A549 (cell line): ENCODE results near the gene MTMR11. TPM values are rescaled to one million over a fixed set of nuclear protein-coding genes. Genes with fewer than 3 reads are reported as not detected.
A peak's percentile ranks its signal among the peaks of the same experiment; 100 is the strongest.

Experiments used
- ATAC-seq, 2 experiments: fragments of 200-7000 bp in 1 of 2; fragments of >200 bp in 1 of 2; cut with Nextera tagmentation in 1 of 2; cut with Tn5 transposase in 1 of 2; 3 replicates each; pipeline versions ENCODE4 v1.8.0 to v1.9.1; 2018 to 2020; ENCODE audit warnings: mild to moderate bottlenecking in 1 of 2, moderate library complexity in 1 of 2
- CTCF ChIA-PET: fragments of 300-600 bp; sonication (Branson Sonifier 250); formaldehyde crosslinking; extraction: SDS; loops from one replicate; lab custom pipeline; 2021; ENCODE audit warnings: antibody characterized with exemption, inconsistent platforms; lab: Yijun Ruan, JAX
- POLR2A ChIA-PET: fragments of 350-600 bp; formaldehyde crosslinking; extraction: SDS; loops from one replicate; lab custom pipeline; 2021; ENCODE audit warnings: antibody characterized with exemption, inconsistent platforms; lab: Yijun Ruan, JAX
- DNase-seq, 2 experiments: peaks; one replicate each; pipeline versions ENCODE4 v3.0.0 to v3.0.0-alpha.2; 2011 to 2016; ENCODE audit warnings: low read depth in 1 of 2, low spot score in 1 of 2
- FAIRE-seq: peaks from 2 replicates; lab custom pipeline; 2011; peaks lifted over from hg19 to GRCh38; lab: Jason Lieb, UNC
- H3K27ac ChIP-seq, 2 experiments: fragments of >200 bp; sonication (Bioruptor Twin); formaldehyde crosslinking; 3 replicates each; pipeline ENCODE4 v1.5.1; 2016 to 2017
- H3K4me1 ChIP-seq: fragments of >200 bp; sonication (Bioruptor Twin); formaldehyde crosslinking; 3 replicates; pipeline ENCODE4 v1.6.1; 2016
- H3K4me2 ChIP-seq: fragments of >200 bp; sonication (Bioruptor Twin); formaldehyde crosslinking; 3 replicates; pipeline ENCODE4 v1.6.1; 2016
- H3K4me3 ChIP-seq: fragments of >200 bp; sonication (Bioruptor Twin); formaldehyde crosslinking; 3 replicates; pipeline ENCODE4 v1.5.1; 2016
- H3K9me3 ChIP-seq: fragments of >200 bp; sonication (Bioruptor Twin); formaldehyde crosslinking; 3 replicates; pipeline ENCODE4 v1.6.1; 2016
- BHLHE40 ChIP-seq: IDR thresholded peaks from 2 replicates; pipeline ENCODE4 v1.6.1; 2012; ENCODE audit warnings: low read depth, low read length, inconsistent platforms
- CBX8 ChIP-seq: fragments of 200-600 bp; sonication (generic); IDR thresholded peaks from 2 replicates; pipeline ENCODE4 v1.6.1; 2016
- CEBPB ChIP-seq, 2 experiments: fragments of >200 bp in 1 of 2; sonication (Bioruptor Twin) in 1 of 2; formaldehyde crosslinking in 1 of 2; IDR thresholded peaks; 2 replicates each; pipeline ENCODE4 v1.6.1; 2012 to 2016
- CHD2 ChIP-seq: fragments of 150-350 bp; IDR thresholded peaks from 2 replicates; pipeline ENCODE4 v1.6.1; 2014; ENCODE audit warnings: low read length; ENCODE audit not compliant: partially characterized antibody
- FOSL2 ChIP-seq, 2 experiments: fragments of 450-650 bp in 1 of 2; fragments of >200 bp in 1 of 2; sonication (Bioruptor Twin) in 1 of 2; formaldehyde crosslinking; IDR thresholded peaks; 2 replicates each; pipeline versions ENCODE4 v1.5.0 to v1.6.1; 2016 to 2020; ENCODE audit warnings: mild to moderate bottlenecking in 1 of 2, moderate library complexity in 1 of 2
- HOXA7 ChIP-seq: fragments of 250-450 bp; sonication (Bioruptor Pico); IDR thresholded peaks from 2 replicates; pipeline ENCODE4 v1.5.0; 2020; ENCODE audit warnings: mild to moderate bottlenecking, moderate library complexity
- JUNB ChIP-seq: fragments of >200 bp; sonication (Bioruptor Twin); formaldehyde crosslinking; IDR thresholded peaks from 2 replicates; pipeline ENCODE4 v1.6.1; 2016
- KDM1A ChIP-seq: fragments of 200-600 bp; sonication (generic); IDR thresholded peaks from 2 replicates; pipeline ENCODE4 v1.6.1; 2016; ENCODE audit warnings: low read depth, mild to moderate bottlenecking
- MAX ChIP-seq: IDR thresholded peaks from 2 replicates; pipeline ENCODE4 v1.6.1; 2012
- MAZ ChIP-seq: fragments of 150-350 bp; IDR thresholded peaks from 2 replicates; pipeline ENCODE4 v1.6.1; 2014; ENCODE audit warnings: antibody characterized with exemption, low read depth, low read length, borderline replicate concordance
- NPAS2 ChIP-seq: fragments of 250-450 bp; sonication (Bioruptor Pico); IDR thresholded peaks from 2 replicates; pipeline ENCODE4 v1.8.0; 2022; ENCODE audit warnings: mild to moderate bottlenecking, moderate library complexity, borderline replicate concordance
- RARB ChIP-seq: fragments of 250-450 bp; sonication (Bioruptor Pico); IDR thresholded peaks from 2 replicates; pipeline ENCODE4 v1.8.0; 2021; ENCODE audit warnings: mild to moderate bottlenecking, moderate library complexity
- TFCP2L1 ChIP-seq: fragments of 250-450 bp; sonication (Bioruptor Pico); IDR thresholded peaks from 2 replicates; pipeline ENCODE4 v1.5.0; 2021; ENCODE audit warnings: mild to moderate bottlenecking
- WGBS: methylation state at CpG from one replicate; pipeline ENCODE4 v1.1.6; 2017; ENCODE audit errors: missing lambda C conversion rate; 5-methylcytosine and 5-hydroxymethylcytosine counted together
- polyA minus RNA-seq: library from RNA; depleted of rRNA, polyadenylated mRNA; stranded (reverse); fragments of >200 nt; gene quantifications from 2 replicates; pipeline ENCODE4 v1.2.3, GENCODE V29; 2011; rRNA and poly(A)+ RNA removed
- polyA plus RNA-seq, 4 experiments: library from polyadenylated mRNA; depleted of rRNA in 3 of 4; stranded (reverse); fragments of >200 nt; fragmentation: RNase III in 1 of 4; extraction: RNeasy Plus Mini Kit Qiagen cat#74134 plus additional on column Dnase treatment in 1 of 4; gene quantifications; 2 replicates in 3 of 4; 3 replicates in 1 of 4; pipeline ENCODE4 v1.2.3, GENCODE V29; 2011 to 2017
- TF ChIP-seq, protein P1 (sequence below): IDR thresholded peaks from 2 replicates; pipeline ENCODE4 v1.6.1; 2012

The MTMR11 gene, protein sequence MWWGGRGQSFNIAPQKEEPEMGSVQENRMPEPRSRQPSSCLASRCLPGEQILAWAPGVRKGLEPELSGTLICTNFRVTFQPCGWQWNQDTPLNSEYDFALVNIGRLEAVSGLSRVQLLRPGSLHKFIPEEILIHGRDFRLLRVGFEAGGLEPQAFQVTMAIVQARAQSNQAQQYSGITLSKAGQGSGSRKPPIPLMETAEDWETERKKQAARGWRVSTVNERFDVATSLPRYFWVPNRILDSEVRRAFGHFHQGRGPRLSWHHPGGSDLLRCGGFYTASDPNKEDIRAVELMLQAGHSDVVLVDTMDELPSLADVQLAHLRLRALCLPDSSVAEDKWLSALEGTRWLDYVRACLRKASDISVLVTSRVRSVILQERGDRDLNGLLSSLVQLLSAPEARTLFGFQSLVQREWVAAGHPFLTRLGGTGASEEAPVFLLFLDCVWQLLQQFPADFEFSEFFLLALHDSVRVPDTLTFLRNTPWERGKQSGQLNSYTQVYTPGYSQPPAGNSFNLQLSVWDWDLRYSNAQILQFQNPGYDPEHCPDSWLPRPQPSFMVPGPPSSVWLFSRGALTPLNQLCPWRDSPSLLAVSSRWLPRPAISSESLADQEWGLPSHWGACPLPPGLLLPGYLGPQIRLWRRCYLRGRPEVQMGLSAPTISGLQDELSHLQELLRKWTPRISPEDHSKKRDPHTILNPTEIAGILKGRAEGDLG
- 31.2 and 34.8 TPM in 2 replicates for polyA plus RNA-seq (2011; rRNA removed)
- 9.7 and 11.3 TPM in 2 replicates for polyA plus RNA-seq (2012; cell fraction: cytosol; rRNA removed)
- 40.4 and 50.0 TPM in 2 replicates for polyA plus RNA-seq (2012; cell fraction: nucleus; rRNA removed)
- polyA plus RNA-seq (2017; fragmentation: RNase III; extraction: RNeasy Plus Mini Kit Qiagen cat#74134 plus additional on column Dnase treatment): 10.9 to 16.2 TPM (median 14.5 TPM) in 3 replicates
- polyA minus RNA-seq: 50.3 and 50.4 TPM in 2 replicates

DNA sequence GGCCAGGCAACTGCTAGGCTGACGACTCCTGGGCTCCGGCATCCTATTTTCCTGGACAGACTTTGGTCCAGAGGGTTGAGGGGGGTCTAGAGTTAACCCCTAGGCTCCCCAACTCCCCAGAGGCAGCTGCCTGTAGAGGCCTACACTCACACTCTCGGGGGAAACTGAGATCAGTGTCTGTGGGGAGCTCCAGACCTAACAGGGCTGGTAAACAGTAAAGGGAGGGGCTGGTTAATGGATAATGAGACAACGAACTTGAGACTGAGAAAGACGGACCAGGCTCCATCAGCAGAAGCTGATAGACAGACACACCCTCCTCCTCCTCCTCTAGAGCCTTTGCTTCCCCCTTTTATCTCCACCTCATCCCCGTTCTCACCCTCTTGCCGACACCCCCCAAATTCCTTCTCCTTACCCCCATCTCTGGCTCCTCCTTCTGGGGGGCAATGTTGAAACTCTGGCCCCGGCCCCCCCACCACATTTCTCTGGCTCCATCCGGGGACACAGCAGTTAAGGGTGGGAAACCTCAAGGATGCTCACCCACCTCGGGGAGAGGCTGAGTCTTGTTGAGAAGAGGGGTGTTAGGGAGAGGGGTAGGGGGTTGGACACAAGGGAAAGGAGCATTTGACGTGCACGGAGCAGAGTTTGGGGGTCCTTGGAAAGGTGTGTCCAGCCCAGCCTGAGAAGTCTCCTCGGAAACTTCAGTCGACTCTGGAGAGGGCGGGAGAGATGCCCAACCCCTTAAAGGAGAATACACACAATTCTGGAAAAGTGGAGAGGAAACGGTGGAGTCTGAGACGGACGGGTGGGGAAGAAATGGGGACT lies at the start of gene MTMR11:
Gene MTMR11, minus strand, starts transcription at position 710 of the 822 bp plus-strand sequence. Its CDS starts 232 bp downstream, at position 478.
- peak within 1 kb of the TSS; percentile 98 for H3K4me2 ChIP-seq
- H3K4me1 ChIP-seq: peaks cover 43% of the 10 kb centered on the region
- ATAC-seq: peak; percentile 69 to 80
- TF ChIP-seq KDM1A (0 out of 2 replicates have a peak, but pooled peaks have one; percentile 21), MAX (no peak; the same call in 1 of the 2 replicates)
- TF ChIP-seq, all 56 proteins: peak for 1
- Histone ChIP-seq H3K9me3 (no peaks in the 10 kb centered on the region), H3K27ac (peak within 1 kb of the TSS; percentile 94), H3K4me3 (peak within 1 kb of the TSS; percentile 65)
- POLR2A ChIA-PET: interaction anchor here (2.2 to 4.6 kb wide), 2 partner anchors 8 to 49 kb away, joined by 12 to 70 read pairs; partner anchors contain the start of gene SF3B4
- CTCF ChIA-PET: interaction anchor here (0.6 to 1.7 kb wide), 6 partner anchors 11 to 233 kb away, joined by 3 to 8 read pairs (median 4); a partner anchor contains a TSS
- under 1% methylated on average over 18 of the region's 18 CpGs for WGBS
- peak; percentile 55 to 66 for DNase-seq
- no peak for FAIRE-seq

DNA sequence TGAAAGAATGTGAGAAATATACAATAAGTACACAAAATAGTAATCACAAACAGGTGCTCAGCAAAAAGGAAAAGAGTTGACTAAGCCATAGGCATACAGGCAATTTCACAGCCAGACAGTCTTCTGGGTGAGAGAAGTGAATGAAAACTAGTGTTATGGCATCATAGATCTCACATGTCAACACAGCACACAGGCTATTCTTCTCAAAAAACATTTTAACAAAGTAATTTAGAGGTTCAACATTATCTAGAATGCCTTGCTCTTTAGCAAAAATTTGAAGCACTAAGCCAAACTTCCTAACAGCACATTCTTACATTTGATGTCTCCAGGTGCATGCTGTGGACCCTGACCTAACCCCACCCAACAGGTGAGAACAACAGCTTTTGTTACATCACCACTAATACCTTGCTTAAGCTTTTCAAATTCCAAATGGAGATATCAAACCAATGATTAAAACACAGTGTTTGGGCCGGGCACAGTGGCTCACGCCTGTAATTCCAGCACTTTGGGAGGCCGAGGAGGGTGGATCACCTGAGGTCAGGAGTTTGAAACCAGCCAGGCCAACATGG lies 43.4 kb upstream of the MTMR11 start:
- H3K9me3 ChIP-seq: no peaks in the 10 kb centered on the region
- H3K4me1 ChIP-seq: peaks cover 22% of the 10 kb centered on the region
- FAIRE-seq (no peak), DNase-seq (no peak), ATAC-seq (no peak)
- CTCF ChIA-PET: interaction anchor here (1.1 to 2.0 kb wide), 2 partner anchors 18 to 91 kb away, joined by 3 to 7 read pairs; no protein-coding TSS in a partner anchor
- H3K4me2 ChIP-seq: no peak overlapping the region
- H3K4me3 ChIP-seq: no peak overlapping the region
- 91% methylated on average over 3 of the region's 3 CpGs for WGBS
- TF ChIP-seq CHD2 (no peak), RARB (no peak), NPAS2 (CRISPR knock-in tag) (no peak), CEBPB (IDR thresholded peaks at IDR 0.05) (no peak), TFCP2L1 (CRISPR knock-in tag) (no peak), MAZ (no peak), CBX8 (no peak), HOXA7 (CRISPR knock-in tag) (no peak), KDM1A (no peak), JUNB (no peak)
- TF ChIP-seq, protein P1, sequence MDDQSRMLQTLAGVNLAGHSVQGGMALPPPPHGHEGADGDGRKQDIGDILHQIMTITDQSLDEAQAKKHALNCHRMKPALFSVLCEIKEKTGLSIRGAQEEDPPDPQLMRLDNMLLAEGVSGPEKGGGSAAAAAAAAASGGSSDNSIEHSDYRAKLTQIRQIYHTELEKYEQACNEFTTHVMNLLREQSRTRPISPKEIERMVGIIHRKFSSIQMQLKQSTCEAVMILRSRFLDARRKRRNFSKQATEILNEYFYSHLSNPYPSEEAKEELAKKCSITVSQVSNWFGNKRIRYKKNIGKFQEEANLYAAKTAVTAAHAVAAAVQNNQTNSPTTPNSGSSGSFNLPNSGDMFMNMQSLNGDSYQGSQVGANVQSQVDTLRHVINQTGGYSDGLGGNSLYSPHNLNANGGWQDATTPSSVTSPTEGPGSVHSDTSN: no peak
- POLR2A ChIA-PET: no interaction called here
- H3K27ac ChIP-seq: no peak overlapping the region

- DNase-seq (no peak), FAIRE-seq (no peak), ATAC-seq (no peak)
- TF ChIP-seq BHLHE40: no peak
- TF ChIP-seq FOSL2 (IDR thresholded peaks at IDR 0.05): no peak
- peak; percentile 35; the same call in 1 of the 2 replicates for TF ChIP-seq FOSL2 (CRISPR knock-in tag; IDR thresholded peaks at IDR 0.05)
- WGBS: 91% methylated on average over 2 of the region's 2 CpGs
- CTCF ChIA-PET: interaction anchor here (1.1 to 2.0 kb wide), 2 partner anchors 17 to 91 kb away, joined by 3 to 7 read pairs; no protein-coding TSS in a partner anchor
- H3K9me3 ChIP-seq: no peaks in the 10 kb centered on the region
- POLR2A ChIA-PET: no interaction called here
- no peak overlapping the region for H3K4me3 ChIP-seq
- no peak overlapping the region for H3K4me2 ChIP-seq
- no peak overlapping the region for H3K27ac ChIP-seq
- H3K4me1 ChIP-seq: peaks cover 22% of the 10 kb centered on the region
Measured at GRCh38 chr1:149979245-149979971, 42.7 kb upstream of the MTMR11 start.
